Panc1 (cell line): ENCODE measurements around the gene SPATA21.

Source experiments
- POLR2AphosphoS5 ChIP-seq: IDR thresholded peaks from 2 replicates; pipeline ENCODE4 v1.6.1; 2012; ENCODE audit warnings: mild to moderate bottlenecking, low read depth, low read length, moderate library complexity
- SIN3A ChIP-seq: IDR thresholded peaks from 2 replicates; pipeline ENCODE4 v1.6.1; 2012; ENCODE audit warnings: low read depth, mild to moderate bottlenecking, low read length, moderate library complexity, borderline replicate concordance; ENCODE audit not compliant: insufficient read depth
- TCF7L2 ChIP-seq: IDR thresholded peaks from 2 replicates; pipeline ENCODE4 v1.6.1; 2011; ENCODE audit warnings: mild to moderate bottlenecking, low read depth, low read length, inconsistent platforms
- TF ChIP-seq, protein P1 (sequence below): fragments of 450-650 bp; IDR thresholded peaks from 2 replicates; pipeline ENCODE4 v1.5.1; 2017; ENCODE audit warnings: mild to moderate bottlenecking
- TF ChIP-seq, protein P2 (sequence below), 2 experiments: IDR thresholded peaks; 2 replicates each; pipeline ENCODE4 v1.6.1; 2011 to 2012; ENCODE audit warnings: low read depth in 2 of 2, control low read depth in 1 of 2, low read length in 1 of 2, mild to moderate bottlenecking in 1 of 2, moderate library complexity in 1 of 2; ENCODE audit not compliant: insufficient read depth in 1 of 2

DNA sequence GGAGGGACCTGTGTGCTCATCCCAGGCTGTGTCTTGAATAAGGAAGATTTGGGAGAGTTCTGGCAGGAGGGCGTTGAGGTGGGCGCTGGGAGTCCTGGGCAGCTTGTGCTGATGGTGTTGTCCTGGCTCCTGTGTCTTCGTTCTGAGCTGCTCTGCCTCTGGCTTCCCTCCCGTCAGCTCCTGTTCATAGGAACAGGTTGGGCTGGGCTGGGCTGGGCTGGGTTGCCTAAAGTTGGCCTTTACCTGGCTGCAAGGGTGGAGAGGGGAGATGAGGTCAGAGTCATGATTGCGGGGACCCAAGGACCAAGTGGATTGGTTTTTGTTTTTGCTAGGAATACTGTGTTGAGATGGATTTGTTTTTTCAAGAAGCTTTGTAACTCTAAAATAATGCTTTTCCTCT, 12.4 kb upstream of the SPATA21 start:
- TF ChIP-seq, protein P1, sequence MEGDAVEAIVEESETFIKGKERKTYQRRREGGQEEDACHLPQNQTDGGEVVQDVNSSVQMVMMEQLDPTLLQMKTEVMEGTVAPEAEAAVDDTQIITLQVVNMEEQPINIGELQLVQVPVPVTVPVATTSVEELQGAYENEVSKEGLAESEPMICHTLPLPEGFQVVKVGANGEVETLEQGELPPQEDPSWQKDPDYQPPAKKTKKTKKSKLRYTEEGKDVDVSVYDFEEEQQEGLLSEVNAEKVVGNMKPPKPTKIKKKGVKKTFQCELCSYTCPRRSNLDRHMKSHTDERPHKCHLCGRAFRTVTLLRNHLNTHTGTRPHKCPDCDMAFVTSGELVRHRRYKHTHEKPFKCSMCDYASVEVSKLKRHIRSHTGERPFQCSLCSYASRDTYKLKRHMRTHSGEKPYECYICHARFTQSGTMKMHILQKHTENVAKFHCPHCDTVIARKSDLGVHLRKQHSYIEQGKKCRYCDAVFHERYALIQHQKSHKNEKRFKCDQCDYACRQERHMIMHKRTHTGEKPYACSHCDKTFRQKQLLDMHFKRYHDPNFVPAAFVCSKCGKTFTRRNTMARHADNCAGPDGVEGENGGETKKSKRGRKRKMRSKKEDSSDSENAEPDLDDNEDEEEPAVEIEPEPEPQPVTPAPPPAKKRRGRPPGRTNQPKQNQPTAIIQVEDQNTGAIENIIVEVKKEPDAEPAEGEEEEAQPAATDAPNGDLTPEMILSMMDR, result no peak
- TF ChIP-seq POLR2AphosphoS5 (no peak), TCF7L2 (no peak), SIN3A (no peak)
- TF ChIP-seq, protein P2, sequence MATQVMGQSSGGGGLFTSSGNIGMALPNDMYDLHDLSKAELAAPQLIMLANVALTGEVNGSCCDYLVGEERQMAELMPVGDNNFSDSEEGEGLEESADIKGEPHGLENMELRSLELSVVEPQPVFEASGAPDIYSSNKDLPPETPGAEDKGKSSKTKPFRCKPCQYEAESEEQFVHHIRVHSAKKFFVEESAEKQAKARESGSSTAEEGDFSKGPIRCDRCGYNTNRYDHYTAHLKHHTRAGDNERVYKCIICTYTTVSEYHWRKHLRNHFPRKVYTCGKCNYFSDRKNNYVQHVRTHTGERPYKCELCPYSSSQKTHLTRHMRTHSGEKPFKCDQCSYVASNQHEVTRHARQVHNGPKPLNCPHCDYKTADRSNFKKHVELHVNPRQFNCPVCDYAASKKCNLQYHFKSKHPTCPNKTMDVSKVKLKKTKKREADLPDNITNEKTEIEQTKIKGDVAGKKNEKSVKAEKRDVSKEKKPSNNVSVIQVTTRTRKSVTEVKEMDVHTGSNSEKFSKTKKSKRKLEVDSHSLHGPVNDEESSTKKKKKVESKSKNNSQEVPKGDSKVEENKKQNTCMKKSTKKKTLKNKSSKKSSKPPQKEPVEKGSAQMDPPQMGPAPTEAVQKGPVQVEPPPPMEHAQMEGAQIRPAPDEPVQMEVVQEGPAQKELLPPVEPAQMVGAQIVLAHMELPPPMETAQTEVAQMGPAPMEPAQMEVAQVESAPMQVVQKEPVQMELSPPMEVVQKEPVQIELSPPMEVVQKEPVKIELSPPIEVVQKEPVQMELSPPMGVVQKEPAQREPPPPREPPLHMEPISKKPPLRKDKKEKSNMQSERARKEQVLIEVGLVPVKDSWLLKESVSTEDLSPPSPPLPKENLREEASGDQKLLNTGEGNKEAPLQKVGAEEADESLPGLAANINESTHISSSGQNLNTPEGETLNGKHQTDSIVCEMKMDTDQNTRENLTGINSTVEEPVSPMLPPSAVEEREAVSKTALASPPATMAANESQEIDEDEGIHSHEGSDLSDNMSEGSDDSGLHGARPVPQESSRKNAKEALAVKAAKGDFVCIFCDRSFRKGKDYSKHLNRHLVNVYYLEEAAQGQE (IDR thresholded peaks at IDR 0.05; ENCODE audit: insufficient read depth in 1 of 2, low read depth in 2 of 2, low read length in 1 of 2), result no peak
